ENCODE data around the gene MS4A4A.

The MS4A4A gene

DNA sequence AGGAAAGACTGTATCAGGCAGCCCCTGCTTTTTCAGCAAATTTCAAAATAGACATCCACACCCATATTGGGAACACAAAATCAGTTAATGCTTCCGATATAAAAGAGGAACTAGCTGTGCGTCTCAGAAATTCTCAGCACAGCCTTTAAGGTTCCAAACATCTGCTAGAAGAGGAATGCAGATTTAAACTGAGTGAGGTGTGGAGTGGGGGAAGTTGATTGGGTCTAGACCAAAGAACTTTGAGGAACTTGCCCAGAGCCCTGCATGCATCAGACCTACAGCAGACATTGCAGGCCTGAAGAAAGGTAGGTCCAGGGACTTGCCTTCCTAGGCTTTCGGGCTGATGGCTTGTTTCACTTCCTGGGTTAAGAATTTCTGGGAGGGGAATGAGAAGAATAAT, at the start of gene MS4A4A:
MS4A4A (plus strand) TSS at position 255 of the 400 bp plus-strand sequence; CDS start at position 265, 10 bp downstream.
- Histone ChIP-seq H3K27ac (ENCODE audit: low read depth, low read length) (no peak within 1 kb of the TSS), H3K9me3 (ENCODE audit: control insufficient read depth, insufficient read depth, low read length) (no peaks in the 10 kb centered on the region), H3K36me3 (ENCODE audit: control insufficient read depth, low read length) (no peaks in the 10 kb centered on the region), H3F3A (ENCODE audit: control insufficient read depth, insufficient read depth) (no peaks in the 10 kb centered on the region), H3K4me1 (ENCODE audit: control insufficient read depth, low read length) (peaks cover 13% of the 10 kb centered on the region), H4K20me1 (ENCODE audit: control insufficient read depth, insufficient read depth, low read depth, low read length) (no peaks in the 10 kb centered on the region), H3K79me2 (ENCODE audit: control insufficient read depth, low read length) (no peaks in the 10 kb centered on the region), H3K9me2 (replicated peaks; ENCODE audit: control insufficient read depth, low read length) (no peaks in the 10 kb centered on the region), H3K4me2 (ENCODE audit: low read length) (peak within 1 kb of the TSS; percentile 8; the same call in 1 of the 2 replicates), H3K27me3 (ENCODE audit: control insufficient read depth, low read length) (no peaks in the 10 kb centered on the region), H3K4me3 (ENCODE audit: low read length) (no peak within 1 kb of the TSS)
- no peak for TF ChIP-seq EZH2phosphoT487 (IDR thresholded peaks at IDR 0.05; ENCODE audit: borderline replicate concordance, low read length)
- TF ChIP-seq, protein P1, sequence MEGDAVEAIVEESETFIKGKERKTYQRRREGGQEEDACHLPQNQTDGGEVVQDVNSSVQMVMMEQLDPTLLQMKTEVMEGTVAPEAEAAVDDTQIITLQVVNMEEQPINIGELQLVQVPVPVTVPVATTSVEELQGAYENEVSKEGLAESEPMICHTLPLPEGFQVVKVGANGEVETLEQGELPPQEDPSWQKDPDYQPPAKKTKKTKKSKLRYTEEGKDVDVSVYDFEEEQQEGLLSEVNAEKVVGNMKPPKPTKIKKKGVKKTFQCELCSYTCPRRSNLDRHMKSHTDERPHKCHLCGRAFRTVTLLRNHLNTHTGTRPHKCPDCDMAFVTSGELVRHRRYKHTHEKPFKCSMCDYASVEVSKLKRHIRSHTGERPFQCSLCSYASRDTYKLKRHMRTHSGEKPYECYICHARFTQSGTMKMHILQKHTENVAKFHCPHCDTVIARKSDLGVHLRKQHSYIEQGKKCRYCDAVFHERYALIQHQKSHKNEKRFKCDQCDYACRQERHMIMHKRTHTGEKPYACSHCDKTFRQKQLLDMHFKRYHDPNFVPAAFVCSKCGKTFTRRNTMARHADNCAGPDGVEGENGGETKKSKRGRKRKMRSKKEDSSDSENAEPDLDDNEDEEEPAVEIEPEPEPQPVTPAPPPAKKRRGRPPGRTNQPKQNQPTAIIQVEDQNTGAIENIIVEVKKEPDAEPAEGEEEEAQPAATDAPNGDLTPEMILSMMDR (IDR thresholded peaks at IDR 0.05; ENCODE audit: low read depth, low read length, poor library complexity, severe bottlenecking), result no peak

DNA sequence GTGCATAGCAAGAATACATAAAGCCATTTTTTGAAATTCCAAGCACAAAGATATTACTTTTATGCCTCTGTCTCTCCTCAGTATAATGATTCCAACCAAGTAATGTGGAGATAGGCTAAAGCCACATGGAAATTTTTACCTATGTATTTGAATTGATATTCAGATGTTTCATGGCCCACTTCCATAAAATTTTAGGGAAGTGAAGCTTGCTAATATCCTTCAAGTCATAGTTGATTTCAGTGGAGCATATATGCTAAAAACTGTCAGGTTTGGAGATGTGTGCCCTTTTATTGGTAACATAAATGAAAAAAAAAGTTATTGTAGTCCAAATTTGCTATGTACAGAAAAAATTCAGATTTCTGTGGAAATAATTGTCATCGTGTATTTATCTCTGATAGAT, 49.8 kb upstream of the MS4A4A start:
- no peaks in the 10 kb centered on the region for H3F3A ChIP-seq (ENCODE audit: control insufficient read depth, insufficient read depth)
- H3K27me3 ChIP-seq (ENCODE audit: control insufficient read depth, low read length), result peaks cover 2% of the 10 kb centered on the region; the same call in 1 of the 2 replicates
- H3K4me2 ChIP-seq (ENCODE audit: low read length), result no peak overlapping the region
- H3K36me3 ChIP-seq (ENCODE audit: control insufficient read depth, low read length), result no peaks in the 10 kb centered on the region
- no peaks in the 10 kb centered on the region for H3K79me2 ChIP-seq (ENCODE audit: control insufficient read depth, low read length)
- H3K4me1 ChIP-seq (ENCODE audit: control insufficient read depth, low read length), result no peaks in the 10 kb centered on the region
- TF ChIP-seq, protein P1 (IDR thresholded peaks at IDR 0.05; ENCODE audit: low read depth, low read length, poor library complexity, severe bottlenecking), result no peak
- TF ChIP-seq EZH2phosphoT487 (IDR thresholded peaks at IDR 0.05; ENCODE audit: borderline replicate concordance, low read length), result no peak
- no peak overlapping the region for H3K27ac ChIP-seq (ENCODE audit: low read depth, low read length)
- H3K4me3 ChIP-seq (ENCODE audit: low read length), result no peak overlapping the region
- no peaks in the 10 kb centered on the region for H3K9me3 ChIP-seq (ENCODE audit: control insufficient read depth, insufficient read depth, low read length)
- no peaks in the 10 kb centered on the region for H4K20me1 ChIP-seq (ENCODE audit: control insufficient read depth, insufficient read depth, low read depth, low read length)
- H3K9me2 ChIP-seq (replicated peaks; ENCODE audit: control insufficient read depth, low read length), result no peaks in the 10 kb centered on the region

DNA sequence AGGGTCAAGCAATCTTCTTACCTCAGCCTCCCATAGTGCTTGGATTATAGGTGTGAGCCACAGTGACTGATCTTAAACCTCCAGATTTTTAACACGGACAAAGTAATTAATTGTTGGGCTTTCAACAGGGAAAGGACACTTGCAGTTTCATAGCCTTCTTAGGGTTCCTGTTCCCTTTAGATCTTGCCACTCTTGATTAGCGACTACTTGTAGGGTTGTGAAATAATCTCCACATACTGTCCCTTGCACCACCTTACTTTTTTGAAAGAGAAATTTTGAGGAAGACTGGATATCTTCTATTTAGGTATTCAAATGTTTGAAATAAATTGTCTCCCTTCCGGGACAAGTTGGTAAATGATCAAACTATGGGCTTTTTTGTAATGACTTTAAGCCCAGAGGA, 45.1 kb upstream of the MS4A4A start:
- Histone ChIP-seq H3K9me2 (replicated peaks; ENCODE audit: control insufficient read depth, low read length) (no peaks in the 10 kb centered on the region), H3F3A (ENCODE audit: control insufficient read depth, insufficient read depth) (no peaks in the 10 kb centered on the region), H3K4me1 (ENCODE audit: control insufficient read depth, low read length) (no peaks in the 10 kb centered on the region), H3K27me3 (ENCODE audit: control insufficient read depth, low read length) (peaks cover 5% of the 10 kb centered on the region), H3K4me2 (ENCODE audit: low read length) (no peak overlapping the region), H3K36me3 (ENCODE audit: control insufficient read depth, low read length) (no peaks in the 10 kb centered on the region), H3K9me3 (ENCODE audit: control insufficient read depth, insufficient read depth, low read length) (no peaks in the 10 kb centered on the region), H3K27ac (ENCODE audit: low read depth, low read length) (no peak overlapping the region), H4K20me1 (ENCODE audit: control insufficient read depth, insufficient read depth, low read depth, low read length) (no peaks in the 10 kb centered on the region), H3K4me3 (ENCODE audit: low read length) (no peak overlapping the region), H3K79me2 (ENCODE audit: control insufficient read depth, low read length) (no peaks in the 10 kb centered on the region)
- TF ChIP-seq EZH2phosphoT487 (IDR thresholded peaks at IDR 0.05; ENCODE audit: borderline replicate concordance, low read length), result no peak

DNA sequence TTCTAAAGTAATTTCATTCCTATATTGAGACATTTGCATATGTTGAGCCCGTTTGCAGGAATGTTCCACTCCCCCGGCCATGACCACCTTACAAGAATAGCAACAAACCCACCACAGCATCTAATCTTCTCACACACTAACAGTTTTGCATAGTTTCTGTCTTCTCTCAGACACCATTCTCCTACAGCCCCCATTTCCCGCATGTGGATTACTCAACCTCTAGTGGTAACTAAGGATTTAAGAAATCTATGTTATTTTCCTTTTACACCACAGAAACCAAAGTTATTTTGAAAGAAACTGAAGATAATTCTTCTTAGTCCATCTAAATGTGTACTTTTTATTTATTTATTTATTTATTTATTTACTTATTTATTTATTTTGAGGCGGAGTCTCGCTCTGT, 39.8 kb upstream of the MS4A4A start:
- TF ChIP-seq, protein P1 (IDR thresholded peaks at IDR 0.05; ENCODE audit: low read depth, low read length, poor library complexity, severe bottlenecking), result no peak
- TF ChIP-seq EZH2phosphoT487 (IDR thresholded peaks at IDR 0.05; ENCODE audit: borderline replicate concordance, low read length), result no peak
- Histone ChIP-seq H3K4me1 (ENCODE audit: control insufficient read depth, low read length) (no peaks in the 10 kb centered on the region), H3K27ac (ENCODE audit: low read depth, low read length) (no peak overlapping the region), H3K4me2 (ENCODE audit: low read length) (no peak overlapping the region), H3K27me3 (ENCODE audit: control insufficient read depth, low read length) (peaks cover 6% of the 10 kb centered on the region), H3K36me3 (ENCODE audit: control insufficient read depth, low read length) (no peaks in the 10 kb centered on the region), H3K79me2 (ENCODE audit: control insufficient read depth, low read length) (no peaks in the 10 kb centered on the region), H4K20me1 (ENCODE audit: control insufficient read depth, insufficient read depth, low read depth, low read length) (no peaks in the 10 kb centered on the region), H3K9me3 (ENCODE audit: control insufficient read depth, insufficient read depth, low read length) (no peaks in the 10 kb centered on the region), H3F3A (ENCODE audit: control insufficient read depth, insufficient read depth) (no peaks in the 10 kb centered on the region), H3K4me3 (ENCODE audit: low read length) (no peak overlapping the region), H3K9me2 (replicated peaks; ENCODE audit: control insufficient read depth, low read length) (no peaks in the 10 kb centered on the region)
